Gastroesophageal sphincter (tissue), 3 donors: ENCODE data around the gene PTCH2.

Experiments used
- POLR2A ChIP-seq, 2 donors: fragments of 450-650 bp; IDR thresholded peaks; one replicate each; pipeline ENCODE4 v1.6.1; 2017; ENCODE audit warnings: antibody characterized with exemption in 2 of 2, mild to moderate bottlenecking in 2 of 2, moderate library complexity in 1 of 2
- POLR2AphosphoS5 ChIP-seq: sonication (generic); formaldehyde crosslinking; IDR thresholded peaks from one replicate; pipeline ENCODE4 v1.6.1; 2017; ENCODE audit warnings: antibody characterized with exemption
- TF ChIP-seq, protein P1 (sequence below), 4 experiments: fragments of 200-600 bp in 2 of 4; fragments of 450-650 bp in 2 of 4; sonication (generic) in 1 of 4; IDR thresholded peaks; one replicate each; pipeline ENCODE4 v1.5.1; 2017 to 2019; ENCODE audit warnings: antibody characterized with exemption in 4 of 4, mild to moderate bottlenecking in 2 of 4, moderate library complexity in 2 of 4

DNA sequence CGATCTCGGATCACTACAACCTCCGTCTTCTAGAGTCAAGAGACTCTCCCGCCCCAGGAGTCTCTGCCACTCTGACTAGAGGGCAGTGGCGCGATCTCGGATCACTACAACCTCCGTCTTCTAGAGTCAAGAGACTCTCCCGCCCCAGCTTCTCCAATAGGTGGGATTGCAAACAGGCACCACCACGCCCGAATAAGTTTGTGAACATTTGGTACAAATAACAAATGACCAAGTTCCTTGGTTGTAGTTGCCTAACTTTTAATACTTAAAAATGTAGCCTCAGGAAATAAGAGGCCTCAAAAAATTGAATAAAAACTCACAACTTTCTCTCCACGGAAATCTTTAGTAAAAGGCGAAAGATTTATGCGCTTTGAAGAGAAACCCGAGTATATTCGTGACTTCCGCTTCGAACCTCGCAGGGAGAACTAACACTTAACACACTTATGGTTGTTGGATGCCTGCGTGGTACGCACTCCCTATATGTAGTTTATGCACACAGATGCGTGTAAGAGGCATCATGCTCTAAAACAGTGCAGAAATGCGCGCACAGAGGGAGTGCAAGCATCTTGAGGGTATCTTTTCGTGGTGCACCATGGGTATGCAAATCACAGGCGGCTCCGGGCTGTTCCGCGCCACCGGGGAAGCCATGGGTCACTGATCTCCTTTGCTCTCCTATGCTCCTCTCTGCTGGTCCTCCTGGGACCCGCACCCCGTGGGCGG is 23.3 kb downstream of the PTCH2 start:
- TF ChIP-seq, protein P1, sequence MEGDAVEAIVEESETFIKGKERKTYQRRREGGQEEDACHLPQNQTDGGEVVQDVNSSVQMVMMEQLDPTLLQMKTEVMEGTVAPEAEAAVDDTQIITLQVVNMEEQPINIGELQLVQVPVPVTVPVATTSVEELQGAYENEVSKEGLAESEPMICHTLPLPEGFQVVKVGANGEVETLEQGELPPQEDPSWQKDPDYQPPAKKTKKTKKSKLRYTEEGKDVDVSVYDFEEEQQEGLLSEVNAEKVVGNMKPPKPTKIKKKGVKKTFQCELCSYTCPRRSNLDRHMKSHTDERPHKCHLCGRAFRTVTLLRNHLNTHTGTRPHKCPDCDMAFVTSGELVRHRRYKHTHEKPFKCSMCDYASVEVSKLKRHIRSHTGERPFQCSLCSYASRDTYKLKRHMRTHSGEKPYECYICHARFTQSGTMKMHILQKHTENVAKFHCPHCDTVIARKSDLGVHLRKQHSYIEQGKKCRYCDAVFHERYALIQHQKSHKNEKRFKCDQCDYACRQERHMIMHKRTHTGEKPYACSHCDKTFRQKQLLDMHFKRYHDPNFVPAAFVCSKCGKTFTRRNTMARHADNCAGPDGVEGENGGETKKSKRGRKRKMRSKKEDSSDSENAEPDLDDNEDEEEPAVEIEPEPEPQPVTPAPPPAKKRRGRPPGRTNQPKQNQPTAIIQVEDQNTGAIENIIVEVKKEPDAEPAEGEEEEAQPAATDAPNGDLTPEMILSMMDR (IDR thresholded peaks at IDR 0.05) = peak in 2 of 4 experiments; percentile 6 to 37
- peak; percentile 98 for TF ChIP-seq POLR2AphosphoS5
- TF ChIP-seq POLR2A (IDR thresholded peaks at IDR 0.05) = peak; percentile 88 to 98
